ENCODE results near the gene IL36A.

Gene IL36A

DNA sequence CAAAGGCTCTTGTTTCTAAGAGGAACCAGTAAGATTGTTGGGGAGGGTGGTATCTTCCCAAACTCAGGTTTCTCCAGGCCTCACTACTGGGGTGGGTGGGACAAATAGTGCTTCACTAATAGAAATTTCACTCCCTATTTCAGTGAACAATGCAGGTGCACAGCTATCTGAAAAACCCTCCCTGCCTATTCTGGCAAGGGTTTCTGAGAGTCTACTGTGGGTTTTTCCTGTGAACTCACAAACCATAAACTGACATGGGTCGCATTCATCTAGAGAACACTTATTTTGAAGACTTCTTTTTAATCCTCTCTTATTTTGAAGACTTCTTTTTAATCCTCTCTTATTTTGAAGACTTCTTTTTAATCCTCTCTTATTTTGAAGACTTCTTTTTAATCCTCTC lies 4.4 kb downstream of the IL36A start:
- DNase-seq: no peak

- no peak for DNase-seq
Observed at GRCh38 chr2:113010088-113010487, 4.8 kb downstream of the IL36A start.

DNA sequence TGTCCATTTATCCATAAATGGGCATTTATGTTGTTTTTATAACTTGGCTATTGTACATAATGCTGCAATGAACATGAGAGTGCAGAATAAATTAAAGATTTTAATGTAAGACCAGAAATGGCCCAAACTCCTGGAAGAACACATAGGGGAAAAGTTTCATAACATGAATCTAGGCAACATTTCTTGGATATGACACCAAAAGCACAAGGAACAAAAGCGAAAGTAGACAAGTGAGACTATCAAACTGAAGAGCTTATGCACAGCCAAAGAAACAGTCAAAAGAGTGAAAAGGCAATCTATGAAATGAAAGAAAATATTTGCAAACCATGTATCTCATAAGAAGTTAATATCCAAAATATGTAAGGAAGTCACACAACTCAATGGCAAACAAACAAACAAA lies 5.8 kb downstream of the IL36A start:
- no peak for DNase-seq

- DNase-seq: no peak
Observed at GRCh38 chr2:113012436-113013335, 7.4 kb downstream of the IL36A start.

DNA sequence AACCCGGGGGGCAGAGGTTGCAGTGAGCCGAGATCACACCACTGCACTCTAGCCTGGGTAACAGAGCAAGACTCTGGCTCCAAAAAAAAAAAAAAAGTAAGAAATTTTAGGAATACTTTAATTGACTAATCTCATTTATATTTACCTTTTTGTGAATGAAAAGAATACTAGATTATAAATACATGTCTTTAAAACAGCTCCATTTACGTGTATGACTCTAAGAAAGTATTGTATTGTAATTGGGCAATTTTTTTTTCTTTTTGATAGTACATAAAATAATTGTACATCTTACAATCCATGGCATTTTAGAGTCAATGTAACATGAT lies 8.0 kb downstream of the IL36A start:
- DNase-seq: no peak

- DNase-seq: no peak
Observed at GRCh38 chr2:113014067-113014466, 8.8 kb downstream of the IL36A start.

DNA sequence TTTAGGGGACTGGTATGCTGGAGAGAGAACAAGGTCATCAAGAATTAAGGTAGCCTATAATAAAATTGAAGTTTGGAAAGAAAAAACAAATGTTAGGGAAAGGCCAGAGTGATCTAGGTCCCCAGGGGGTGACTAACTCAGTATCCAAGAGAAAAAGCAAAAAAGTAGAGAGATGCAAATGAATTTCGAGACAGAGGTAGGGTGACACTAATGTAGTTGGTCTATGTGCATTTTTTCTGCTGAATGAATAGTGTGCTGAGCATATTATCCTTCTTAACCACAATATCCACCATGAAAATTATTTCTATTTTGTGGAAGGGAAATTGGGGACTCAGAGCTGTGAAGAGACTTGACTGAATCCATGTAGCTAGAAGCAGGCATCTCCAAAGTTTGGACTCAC lies 9.8 kb downstream of the IL36A start:
- DNase-seq: no peak

- DNase-seq: no peak
Observed at GRCh38 chr2:113015655-113016054, 10.4 kb downstream of the IL36A start.

GRCh38 chr2:113018509-113018908 lies 13.2 kb downstream of the IL36A start:
- DNase-seq: no peak

- DNase-seq: no peak
Observed at GRCh38 chr2:113021312-113021711, 16.1 kb downstream of the IL36A start.

DNA sequence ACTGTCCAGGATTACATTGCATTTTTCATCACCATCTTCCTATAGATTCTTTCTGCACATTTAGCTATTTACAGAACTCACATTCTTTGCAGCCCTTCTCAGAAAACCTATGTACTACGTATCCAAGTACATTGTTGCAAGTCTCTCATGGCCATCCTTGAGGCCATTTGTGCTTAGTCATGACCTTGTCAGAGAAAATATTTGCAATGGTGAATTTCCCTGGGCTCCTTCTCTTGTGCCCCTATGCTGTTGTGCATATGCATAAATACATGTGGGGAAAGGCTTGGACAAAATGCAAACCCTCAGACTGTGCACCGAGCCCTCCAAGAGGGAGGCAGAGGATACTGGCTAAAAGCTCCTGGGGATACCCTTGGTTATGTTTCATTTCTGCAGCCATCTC lies 19.5 kb downstream of the IL36A start:
- no peak for DNase-seq

- no peak for DNase-seq
Observed at GRCh38 chr2:113025737-113026136, 20.5 kb downstream of the IL36A start.

DNA sequence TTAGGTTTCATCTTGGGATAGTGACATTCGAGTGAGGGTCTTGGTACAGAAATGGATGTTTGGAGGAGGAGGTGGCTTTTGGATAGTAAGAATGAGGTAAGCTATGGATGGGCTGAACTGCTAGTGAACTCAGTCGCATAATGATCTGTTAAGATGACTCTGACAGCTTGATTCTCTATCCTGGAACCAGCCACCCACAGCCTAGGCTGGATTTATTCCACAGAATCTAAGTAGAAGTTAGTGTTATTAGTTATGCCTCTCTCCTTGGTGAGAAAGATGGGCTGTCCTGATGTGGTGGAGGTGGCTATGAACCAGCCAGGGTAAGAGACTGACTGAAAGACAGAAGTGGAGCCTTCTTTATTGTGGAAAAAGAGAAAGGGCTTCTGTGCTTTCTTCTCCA lies 22.4 kb downstream of the IL36A start:
- no peak for DNase-seq

GRCh38 chr2:113028112-113028511 lies 22.9 kb downstream of the IL36A start:
- no peak for DNase-seq

- DNase-seq: no peak
Observed at GRCh38 chr2:113032737-113033136, 27.5 kb downstream of the IL36A start.

DNA sequence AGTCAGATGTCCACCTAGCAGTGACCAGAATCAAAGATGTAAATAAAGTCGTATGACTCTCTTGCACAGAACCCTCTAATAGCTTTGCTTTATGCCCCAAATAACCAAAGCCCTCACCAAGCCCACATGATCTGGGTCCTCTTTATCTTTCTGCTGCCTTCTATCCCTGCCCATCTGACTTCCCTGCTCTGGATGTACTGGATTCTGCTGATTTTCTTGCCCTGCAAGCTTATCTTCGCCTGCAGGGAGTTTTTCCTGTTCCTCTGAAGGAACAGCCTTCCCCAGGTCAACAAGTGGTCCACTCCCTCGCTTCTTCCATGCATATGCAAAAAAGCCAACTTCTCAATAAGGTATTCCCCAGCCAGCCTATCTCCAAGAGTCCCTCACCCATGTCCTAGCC lies 28.8 kb downstream of the IL36A start:
- no peak for DNase-seq

GRCh38 chr2:113036763-113037162 lies 31.5 kb downstream of the IL36A start:
- DNase-seq: no peak

- no peak for DNase-seq
Observed at GRCh38 chr2:113038291-113038690, 33.0 kb downstream of the IL36A start.

DNA sequence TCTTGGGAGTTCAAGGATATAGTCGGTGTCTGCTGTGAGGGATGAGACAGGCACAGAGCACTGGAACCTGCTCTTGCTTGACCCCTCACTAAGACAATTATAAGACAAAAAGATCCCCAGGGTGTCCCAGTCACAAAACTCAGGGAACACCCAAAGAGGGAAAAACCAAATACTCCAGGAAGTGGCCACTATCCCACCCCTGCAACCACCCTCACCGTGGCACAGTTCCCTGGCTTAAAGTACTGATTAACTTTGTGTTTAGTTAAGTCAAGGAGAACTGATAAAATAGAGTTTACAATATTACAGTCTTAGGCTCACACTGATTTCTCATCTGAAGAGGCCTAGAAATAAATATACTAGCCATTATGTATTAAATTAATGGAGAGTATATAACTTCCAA lies 33.9 kb downstream of the IL36A start:
- no peak for DNase-seq

- no peak for DNase-seq
Observed at GRCh38 chr2:113039719-113040118, 34.5 kb downstream of the IL36A start.

DNA sequence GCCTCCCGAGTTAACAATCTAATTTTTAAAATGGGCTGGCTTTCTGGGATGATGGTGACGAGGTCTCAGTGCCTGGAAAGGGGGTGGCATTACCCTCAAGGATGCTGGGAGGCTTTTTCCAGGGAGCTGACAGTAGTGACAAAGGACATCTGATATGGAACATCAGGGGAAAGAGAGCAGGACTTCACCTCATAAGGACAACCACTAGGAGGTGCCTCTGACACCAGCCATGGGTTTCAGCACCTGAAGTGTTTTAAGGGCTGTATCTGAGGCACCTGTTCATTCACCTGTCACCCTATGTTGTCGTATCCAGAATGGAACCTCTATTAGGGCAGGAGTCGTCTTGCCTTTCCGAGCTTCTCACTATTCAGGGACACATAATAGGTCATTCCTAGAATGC lies 36.6 kb downstream of the IL36A start:
- no peak for DNase-seq

- DNase-seq: no peak
Observed at GRCh38 chr2:113046465-113046864, 41.2 kb downstream of the IL36A start.

GRCh38 chr2:113050921-113051895 lies 45.9 kb downstream of the IL36A start:
- DNase-seq: no peak

DNA sequence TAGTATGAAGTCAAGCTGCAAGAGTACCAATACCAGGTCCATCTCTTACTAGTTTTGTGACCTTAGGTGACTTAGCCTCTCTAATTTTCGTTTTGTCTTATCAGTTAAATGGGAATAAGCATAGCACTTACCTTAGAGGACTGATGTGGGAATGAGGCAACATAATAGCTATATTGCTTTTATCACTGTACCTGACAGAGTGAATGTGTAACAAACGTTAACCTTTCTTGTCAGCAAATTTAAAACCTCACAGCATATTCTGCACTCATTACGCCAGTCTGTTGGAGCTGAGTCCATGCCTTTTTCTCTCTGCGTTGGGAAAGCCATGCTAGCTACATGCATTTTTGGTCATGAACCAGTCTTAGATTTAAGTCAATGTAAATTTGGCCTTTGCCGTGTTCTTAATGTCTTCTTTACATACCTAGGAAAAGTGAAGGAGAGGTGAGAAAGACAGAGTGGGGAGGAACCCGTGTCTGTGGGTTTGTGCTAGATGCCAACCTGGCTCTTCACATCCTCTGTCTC lies 47.2 kb downstream of the IL36A start, which contains the start of gene IL36B:
IL36B (minus strand) TSS at position 472 of the 522 bp plus-strand sequence.
- no peak for DNase-seq

Measured in activated naive CD4-positive, alpha-beta T cell treated with anti-CD3 and anti-CD28 coated beads, Interleukin-2, amount 50 U/mL, for 16 hours (primary cell).